ENCODE data around the gene DPT. TPM values are rescaled to one million over a fixed set of nuclear protein-coding genes. Genes with fewer than 3 reads are reported as not detected.

DPT gene
- total RNA-seq, 1 donor from 2014 or later = 1.4 TPM

- Mint-ChIP-seq H3K4me1 (ENCODE audit: unreplicated experiment) (peaks cover 34% of the 10 kb centered on the region), H3K27ac (ENCODE audit: unreplicated experiment) (peak overlapping the region; percentile 97), H3K9me3 (ENCODE audit: unreplicated experiment) (peaks cover 3% of the 10 kb centered on the region), H3K27me3 (ENCODE audit: unreplicated experiment) (no peaks in the 10 kb centered on the region), H3K4me3 (ENCODE audit: unreplicated experiment) (no peak overlapping the region), H3K36me3 (ENCODE audit: unreplicated experiment) (no peaks in the 10 kb centered on the region)
- TF ChIP-seq CTCF (IDR thresholded peaks at IDR 0.05) = no peak
- DNase-seq (ENCODE audit: extremely low spot score, unreplicated experiment) = no peak
These were observed 20.2 kb downstream of the DPT start for GRCh38 chr1:168708698-168709404.

GRCh38 chr1:168706391-168706992 is 22.5 kb downstream of the DPT start:
- H3K4me1 Mint-ChIP-seq (ENCODE audit: unreplicated experiment) = peaks cover 34% of the 10 kb centered on the region
- TF ChIP-seq CTCF (IDR thresholded peaks at IDR 0.05) = no peak

GRCh38 chr1:168700575-168701268 is 28.3 kb downstream of the DPT start:
- H3K4me1 Mint-ChIP-seq (ENCODE audit: unreplicated experiment) = peaks cover 4% of the 10 kb centered on the region
- no peaks in the 10 kb centered on the region for H3K36me3 Mint-ChIP-seq (ENCODE audit: unreplicated experiment)
- no peaks in the 10 kb centered on the region for H3K27me3 Mint-ChIP-seq (ENCODE audit: unreplicated experiment)

More at GRCh38 chr1:168706391-168706992, 22.5 kb downstream of the DPT start:
- H3K4me3 Mint-ChIP-seq (ENCODE audit: unreplicated experiment) = no peak overlapping the region
- peaks cover 3% of the 10 kb centered on the region for H3K9me3 Mint-ChIP-seq (ENCODE audit: unreplicated experiment)
- no peaks in the 10 kb centered on the region for H3K36me3 Mint-ChIP-seq (ENCODE audit: unreplicated experiment)
- no peaks in the 10 kb centered on the region for H3K27me3 Mint-ChIP-seq (ENCODE audit: unreplicated experiment)
- no peak for DNase-seq (ENCODE audit: extremely low spot score, unreplicated experiment)
- peak overlapping the region; percentile 14 for H3K27ac Mint-ChIP-seq (ENCODE audit: unreplicated experiment)

GRCh38 chr1:168698453-168698852 is 30.6 kb downstream of the DPT start:
- no peaks in the 10 kb centered on the region for H3K9me3 Mint-ChIP-seq (ENCODE audit: unreplicated experiment)
- no peaks in the 10 kb centered on the region for H3K36me3 Mint-ChIP-seq (ENCODE audit: unreplicated experiment)
- no peak for DNase-seq (ENCODE audit: extremely low spot score, unreplicated experiment)
- no peak overlapping the region for H3K27ac Mint-ChIP-seq (ENCODE audit: unreplicated experiment)
- peaks cover 7% of the 10 kb centered on the region for H3K4me1 Mint-ChIP-seq (ENCODE audit: unreplicated experiment)
- no peaks in the 10 kb centered on the region for H3K27me3 Mint-ChIP-seq (ENCODE audit: unreplicated experiment)
- H3K4me3 Mint-ChIP-seq (ENCODE audit: unreplicated experiment) = no peak overlapping the region
- no peak for TF ChIP-seq CTCF (IDR thresholded peaks at IDR 0.05)

More at GRCh38 chr1:168700575-168701268, 28.3 kb downstream of the DPT start:
- no peak for TF ChIP-seq CTCF (IDR thresholded peaks at IDR 0.05)
- no peak for DNase-seq (ENCODE audit: extremely low spot score, unreplicated experiment)
- Mint-ChIP-seq H3K4me3 (ENCODE audit: unreplicated experiment) (no peak overlapping the region), H3K27ac (ENCODE audit: unreplicated experiment) (no peak overlapping the region), H3K9me3 (ENCODE audit: unreplicated experiment) (peaks cover under 1% of the 10 kb centered on the region)

All from osteocyte (in vitro differentiated cells).